Fibroblast of villous mesenchyme (primary cell): ENCODE measurements around the gene CEBPG. TPM values are rescaled to one million over a fixed set of nuclear protein-coding genes. Genes with fewer than 3 reads are reported as not detected.

ENCODE experiments used
- DNase-seq: peaks from one replicate; pipeline ENCODE4 v3.0.0-alpha.2; 2010; ENCODE audit warnings: low read depth
- H3K4me3 ChIP-seq: 2 replicates; pipeline ENCODE4 v1.5.1; 2011; ENCODE audit warnings: low read depth, mild to moderate bottlenecking, low read length
- CTCF ChIP-seq: IDR thresholded peaks from 2 replicates; pipeline ENCODE4 v1.5.1; 2012; ENCODE audit warnings: low read depth, mild to moderate bottlenecking, low read length; ENCODE audit not compliant: insufficient read depth
- total RNA-seq: library from RNA; depleted of rRNA; stranded (reverse); fragments of >200 nt; gene quantifications from 2 replicates; pipeline ENCODE4 v1.2.3, GENCODE V29; 2012

CEBPG gene
- total RNA-seq, 1 donor = 22.0 TPM

- peak; percentile 74 for TF ChIP-seq CTCF
- peak; percentile 70 for DNase-seq
- no peak overlapping the region for H3K4me3 ChIP-seq
These were observed 43.1 kb downstream of the CEBPG start for GRCh38 chr19:33416307-33417215.

- DNase-seq = no peak
These were observed 44.2 kb downstream of the CEBPG start for GRCh38 chr19:33417751-33418150.

GRCh38 chr19:33418461-33418860, 45.0 kb downstream of the CEBPG start:
- no peak for DNase-seq
- TF ChIP-seq CTCF = no peak
- H3K4me3 ChIP-seq = no peak overlapping the region

More at GRCh38 chr19:33417751-33418150, 44.2 kb downstream of the CEBPG start:
- H3K4me3 ChIP-seq = no peak overlapping the region
- no peak for TF ChIP-seq CTCF

- TF ChIP-seq CTCF = no peak
- DNase-seq = no peak
- H3K4me3 ChIP-seq = no peak overlapping the region
These were observed 45.6 kb downstream of the CEBPG start for GRCh38 chr19:33418871-33419787.

- TF ChIP-seq CTCF = no peak
- no peak for DNase-seq
- H3K4me3 ChIP-seq = no peak overlapping the region
These were observed 46.2 kb downstream of the CEBPG start for GRCh38 chr19:33419788-33420130.

- DNase-seq = no peak
- TF ChIP-seq CTCF = no peak
- H3K4me3 ChIP-seq = no peak overlapping the region
These were observed 47.3 kb downstream of the CEBPG start for GRCh38 chr19:33420821-33421220.
